WTC11 (cell line): ENCODE measurements around the gene VWA2. TPM values are rescaled to one million over a fixed set of nuclear protein-coding genes. Genes with fewer than 3 reads are reported as not detected.

ENCODE experiments used
- ATAC-seq: fragments of 200-7000 bp; cut with Tn5 transposase; 2 replicates; pipeline ENCODE4 v1.10.0; 2021; ENCODE audit warnings: mild to moderate bottlenecking, moderate library complexity
- CTCF ChIA-PET: fragments of 300-600 bp; sonication (Branson Sonifier 250); formaldehyde crosslinking; loops from one replicate; lab custom pipeline; 2021; ENCODE audit warnings: antibody characterized with exemption; lab: Charles Lee
- POLR2A ChIA-PET: fragments of 350-600 bp; sonication (Branson Sonifier 250); formaldehyde crosslinking; loops from one replicate; lab custom pipeline; 2021; ENCODE audit warnings: antibody characterized with exemption; lab: Charles Lee
- DNase-seq: peaks from one replicate; pipeline ENCODE4 v3.0.0; 2021; ENCODE audit warnings: low spot score
- H3K27ac Mint-ChIP-seq: 2 replicates; pipeline ENCODE4 v1.8.0; 2021; ENCODE audit warnings: mixed read lengths
- H3K27me3 Mint-ChIP-seq: 2 replicates; pipeline ENCODE4 v1.8.0; 2021; ENCODE audit warnings: low read depth, mild to moderate bottlenecking, moderate library complexity, mixed read lengths
- H3K36me3 Mint-ChIP-seq: 2 replicates; pipeline ENCODE4 v1.8.0; 2021; ENCODE audit warnings: mixed read lengths
- H3K4me1 Mint-ChIP-seq: 2 replicates; pipeline ENCODE4 v1.8.0; 2022; ENCODE audit warnings: mixed read lengths
- H3K4me3 Mint-ChIP-seq: 2 replicates; pipeline ENCODE4 v1.8.0; 2021; ENCODE audit warnings: mild to moderate bottlenecking, moderate library complexity, mixed read lengths
- H3K9me3 Mint-ChIP-seq: 2 replicates; pipeline ENCODE4 v1.8.0; 2021; ENCODE audit warnings: mixed read lengths
- AR ChIP-seq: fragments of 250-450 bp; sonication (Bioruptor Pico); IDR thresholded peaks from 2 replicates; pipeline ENCODE4 v1.9.0; 2021; ENCODE audit warnings: mild to moderate bottlenecking
- ATF2 ChIP-seq: sonication (generic); formaldehyde crosslinking; IDR thresholded peaks from 2 replicates; pipeline ENCODE4 v1.8.1; 2022; ENCODE audit warnings: low read depth, missing genetic modification reagents, borderline replicate concordance
- CTCF ChIP-seq: fragments of 200-600 bp; IDR thresholded peaks from 2 replicates; pipeline ENCODE4 v1.8.0; 2022; ENCODE audit warnings: antibody characterized with exemption
- E2F5 ChIP-seq: sonication (generic); formaldehyde crosslinking; IDR thresholded peaks from 2 replicates; pipeline ENCODE4 v1.8.1; 2022; ENCODE audit warnings: mild to moderate bottlenecking, moderate library complexity, missing genetic modification reagents
- ESRRA ChIP-seq: sonication (generic); formaldehyde crosslinking; IDR thresholded peaks from 2 replicates; pipeline ENCODE4 v1.8.1; 2022; ENCODE audit warnings: mild to moderate bottlenecking, missing genetic modification reagents, borderline replicate concordance
- GABPB1 ChIP-seq: sonication (generic); formaldehyde crosslinking; IDR thresholded peaks from 2 replicates; pipeline ENCODE4 v1.8.1; 2023; ENCODE audit warnings: mild to moderate bottlenecking, missing genetic modification reagents
- HMGA2 ChIP-seq: fragments of 250-450 bp; sonication (Bioruptor Pico); IDR thresholded peaks from 2 replicates; pipeline ENCODE4 v1.4.0; 2021; ENCODE audit warnings: mild to moderate bottlenecking, moderate library complexity
- JUN ChIP-seq: sonication (generic); formaldehyde crosslinking; IDR thresholded peaks from 2 replicates; pipeline ENCODE4 v1.8.0; 2023; ENCODE audit warnings: mild to moderate bottlenecking, missing genetic modification reagents
- MXD4 ChIP-seq: fragments of 250-450 bp; sonication (Bioruptor Pico); IDR thresholded peaks from 2 replicates; pipeline ENCODE4 v1.8.0; 2021; ENCODE audit warnings: mild to moderate bottlenecking, moderate library complexity, borderline replicate concordance
- NFATC4 ChIP-seq: fragments of 250-450 bp; sonication (Bioruptor Pico); IDR thresholded peaks from 2 replicates; pipeline ENCODE4 v1.9.0; 2021; ENCODE audit warnings: mild to moderate bottlenecking
- NFE2L1 ChIP-seq: sonication (generic); formaldehyde crosslinking; IDR thresholded peaks from 2 replicates; pipeline ENCODE4 v1.8.1; 2023; ENCODE audit warnings: missing genetic modification reagents
- NFYB ChIP-seq: sonication (generic); formaldehyde crosslinking; conservative IDR thresholded peaks from 2 replicates; pipeline ENCODE4 v1.8.0; 2022; ENCODE audit warnings: low read depth, missing genetic modification reagents
- NR2C2 ChIP-seq: sonication (generic); formaldehyde crosslinking; IDR thresholded peaks from 2 replicates; pipeline ENCODE4 v1.8.0; 2022; ENCODE audit warnings: mild to moderate bottlenecking, missing genetic modification reagents
- PREB ChIP-seq: sonication (generic); formaldehyde crosslinking; IDR thresholded peaks from 2 replicates; pipeline ENCODE4 v1.8.1; 2022; ENCODE audit warnings: mild to moderate bottlenecking, missing genetic modification reagents, moderate library complexity, borderline replicate concordance
- PRRX2 ChIP-seq: fragments of 250-450 bp; sonication (Bioruptor Pico); IDR thresholded peaks from 2 replicates; pipeline ENCODE4 v1.8.0; 2021; ENCODE audit warnings: mild to moderate bottlenecking
- RORB ChIP-seq: fragments of 250-450 bp; sonication (Bioruptor Pico); IDR thresholded peaks from 2 replicates; pipeline ENCODE4 v1.9.0; 2021; ENCODE audit warnings: mild to moderate bottlenecking
- TCF7 ChIP-seq: sonication (generic); formaldehyde crosslinking; IDR thresholded peaks from 2 replicates; pipeline ENCODE4 v1.8.0; 2022; ENCODE audit warnings: mild to moderate bottlenecking, low read depth, missing genetic modification reagents, moderate library complexity
- TEAD1 ChIP-seq: sonication (generic); formaldehyde crosslinking; IDR thresholded peaks from 2 replicates; pipeline ENCODE4 v1.8.0; 2022; ENCODE audit warnings: mild to moderate bottlenecking, missing genetic modification reagents
- TEAD4 ChIP-seq: sonication (generic); formaldehyde crosslinking; IDR thresholded peaks from 2 replicates; pipeline ENCODE4 v1.8.0; 2022; ENCODE audit warnings: mild to moderate bottlenecking, missing genetic modification reagents
- TP53 ChIP-seq: sonication (generic); formaldehyde crosslinking; IDR thresholded peaks from 2 replicates; pipeline ENCODE4 v1.8.1; 2023; ENCODE audit warnings: mild to moderate bottlenecking, missing genetic modification reagents
- ZBTB21 ChIP-seq: sonication (generic); formaldehyde crosslinking; IDR thresholded peaks from 2 replicates; pipeline ENCODE4 v1.8.1; 2023; ENCODE audit warnings: mild to moderate bottlenecking, missing genetic modification reagents, borderline replicate concordance
- ZNF138 ChIP-seq: sonication (generic); formaldehyde crosslinking; conservative IDR thresholded peaks from 2 replicates; pipeline ENCODE4 v1.8.1; 2022; ENCODE audit warnings: mild to moderate bottlenecking, moderate library complexity, missing genetic modification reagents
- ZNF263 ChIP-seq: sonication (generic); formaldehyde crosslinking; IDR thresholded peaks from 2 replicates; pipeline ENCODE4 v1.8.1; 2022; ENCODE audit warnings: low read depth, mild to moderate bottlenecking, moderate library complexity, missing genetic modification reagents
- ZNF532 ChIP-seq: fragments of 250-450 bp; sonication (Bioruptor Pico); IDR thresholded peaks from 2 replicates; pipeline ENCODE4 v1.9.0; 2021; ENCODE audit warnings: mild to moderate bottlenecking, borderline replicate concordance
- ZSCAN18 ChIP-seq: fragments of 250-450 bp; sonication (Bioruptor Pico); IDR thresholded peaks from 2 replicates; pipeline ENCODE4 v2.1.2; 2022; ENCODE audit warnings: mild to moderate bottlenecking, moderate library complexity
- total RNA-seq: library from RNA; stranded (reverse); gene quantifications from 3 replicates; pipeline ENCODE4 v1.2.3, GENCODE V29; 2021

The VWA2 gene
- total RNA-seq, 1 experiment from 2014 or later, result 2.1 TPM

GRCh38 chr10:114322344-114322743 lies 83.3 kb downstream of the VWA2 start:
- H3K4me1 Mint-ChIP-seq, result peaks cover 5% of the 10 kb centered on the region
- ATAC-seq (no peak), DNase-seq (no peak)
- ChIA-PET POLR2A (no interaction called here), CTCF (interaction anchor here (0.7 kb wide), 1 partner anchor 136 kb away, joined by 3 read pairs; no protein-coding TSS in a partner anchor)
- no peaks in the 10 kb centered on the region for H3K9me3 Mint-ChIP-seq
- H3K27me3 Mint-ChIP-seq, result no peaks in the 10 kb centered on the region; the same call in 1 of the 2 replicates
- TF ChIP-seq E2F5 (CRISPR knock-in tag), result no peak
- no peak for TF ChIP-seq ZNF263 (CRISPR knock-in tag)
- no peak for TF ChIP-seq TEAD1 (CRISPR knock-in tag)
- no peak for TF ChIP-seq MXD4
- no peak for TF ChIP-seq PRRX2
- TF ChIP-seq JUN (CRISPR knock-in tag), result no peak
- no peak for TF ChIP-seq RORB (CRISPR knock-in tag)
- no peak for TF ChIP-seq GABPB1 (CRISPR knock-in tag)
- TF ChIP-seq TEAD4, result no peak
- TF ChIP-seq ZSCAN18 (CRISPR knock-in tag), result no peak
- no peak for TF ChIP-seq AR (CRISPR knock-in tag)
- no peak for TF ChIP-seq NFATC4 (CRISPR knock-in tag)
- TF ChIP-seq HMGA2 (CRISPR knock-in tag), result no peak
- TF ChIP-seq NR2C2 (CRISPR knock-in tag), result no peak
- TF ChIP-seq CTCF, result no peak
- TF ChIP-seq ATF2, result no peak
- TF ChIP-seq TCF7, result no peak
- TF ChIP-seq TP53, result no peak
- TF ChIP-seq ESRRA (CRISPR knock-in tag), result no peak
- no peaks in the 10 kb centered on the region for H3K36me3 Mint-ChIP-seq
- no peak overlapping the region for H3K4me3 Mint-ChIP-seq
- no peak overlapping the region for H3K27ac Mint-ChIP-seq

GRCh38 chr10:114323023-114323422 lies 84.0 kb downstream of the VWA2 start:
- Mint-ChIP-seq H3K9me3 (no peaks in the 10 kb centered on the region), H3K4me3 (no peak overlapping the region), H3K4me1 (peaks cover 5% of the 10 kb centered on the region), H3K36me3 (no peaks in the 10 kb centered on the region), H3K27me3 (no peaks in the 10 kb centered on the region; the same call in 1 of the 2 replicates), H3K27ac (no peak overlapping the region)
- ATAC-seq (no peak), DNase-seq (no peak)
- POLR2A ChIA-PET, result no interaction called here
- CTCF ChIA-PET, result no interaction called here
- TF ChIP-seq PREB (CRISPR knock-in tag) (no peak), ZNF532 (CRISPR knock-in tag) (no peak), NFYB (CRISPR knock-in tag) (no peak), ESRRA (CRISPR knock-in tag) (no peak), NFE2L1 (CRISPR knock-in tag) (no peak), ZBTB21 (CRISPR knock-in tag) (no peak), ZNF138 (no peak)
